Mesendoderm (in vitro differentiated cells): ENCODE data around the gene TMPRSS9. TPM values are rescaled to one million over a fixed set of nuclear protein-coding genes. Genes with fewer than 3 reads are reported as not detected.

Experiments
- DNase-seq: peaks from one replicate; pipeline ENCODE4 v3.0.0; 2013
- H2AK5ac ChIP-seq: 2 replicates; pipeline ENCODE4 v1.6.1; 2013; ENCODE audit warnings: low read length, inconsistent platforms
- H2BK120ac ChIP-seq: 2 replicates; pipeline ENCODE4 v1.6.1; 2013; ENCODE audit warnings: low read depth, mild to moderate bottlenecking, low read length, moderate library complexity, mixed read lengths
- H2BK15ac ChIP-seq: replicated peaks from 2 replicates; pipeline ENCODE4 v1.6.1; 2013; ENCODE audit warnings: low read depth, mild to moderate bottlenecking, moderate library complexity
- H2BK5ac ChIP-seq: 2 replicates; pipeline ENCODE4 v1.6.1; 2013; ENCODE audit warnings: low read length, inconsistent platforms
- H3K18ac ChIP-seq: 2 replicates; pipeline ENCODE4 v1.6.1; 2013; ENCODE audit warnings: mild to moderate bottlenecking, low read length, mixed read lengths
- H3K23ac ChIP-seq: one replicate; pipeline ENCODE4 v1.6.1; 2013; ENCODE audit warnings: low read length
- H3K27ac ChIP-seq: 2 replicates; pipeline ENCODE4 v1.5.1; 2013; ENCODE audit warnings: low read depth, mild to moderate bottlenecking, inconsistent platforms, low read length, moderate library complexity
- H3K27me3 ChIP-seq: 2 replicates; pipeline ENCODE4 v1.6.1; 2013; ENCODE audit warnings: low read length, control low read depth, mild to moderate bottlenecking, inconsistent platforms; ENCODE audit not compliant: insufficient read depth, poor library complexity
- H3K36me3 ChIP-seq: 2 replicates; pipeline ENCODE4 v1.6.1; 2013; ENCODE audit warnings: low read length, inconsistent platforms; ENCODE audit not compliant: control insufficient read depth, insufficient read depth
- H3K4ac ChIP-seq: one replicate; pipeline ENCODE4 v1.6.1; 2013; ENCODE audit warnings: low read depth, mild to moderate bottlenecking, low read length, moderate library complexity
- H3K4me1 ChIP-seq: 2 replicates; pipeline ENCODE4 v1.6.1; 2013; ENCODE audit warnings: low read depth, low read length, inconsistent platforms; ENCODE audit not compliant: control insufficient read depth
- H3K4me2 ChIP-seq: 2 replicates; pipeline ENCODE4 v1.6.1; 2013; ENCODE audit warnings: low read length
- H3K4me3 ChIP-seq: 2 replicates; pipeline ENCODE4 v1.5.1; 2013; ENCODE audit warnings: mild to moderate bottlenecking, low read length
- H3K56ac ChIP-seq: one replicate; pipeline ENCODE4 v1.6.1; 2013; ENCODE audit warnings: low read length
- H3K79me1 ChIP-seq: 2 replicates; pipeline ENCODE4 v1.6.1; 2013; ENCODE audit warnings: low read length, inconsistent platforms
- H3K79me2 ChIP-seq: 2 replicates; pipeline ENCODE4 v1.6.1; 2013; ENCODE audit warnings: mild to moderate bottlenecking, low read length; ENCODE audit not compliant: control insufficient read depth, insufficient read depth
- H3K9ac ChIP-seq: 2 replicates; pipeline ENCODE4 v1.6.1; 2013; ENCODE audit warnings: low read length, inconsistent platforms
- H4K5ac ChIP-seq: one replicate; pipeline ENCODE4 v1.6.1; 2013; ENCODE audit warnings: low read length
- H4K8ac ChIP-seq: one replicate; pipeline ENCODE4 v1.6.1; 2013; ENCODE audit warnings: low read depth, mild to moderate bottlenecking, control low read depth, low read length, moderate library complexity
- WGBS: extraction: QIAGEN DNeasy Blood & Tissue Kit; methylation state at CpG from one replicate; pipeline ENCODE4 v1.1.7; 2013; ENCODE audit warnings: low lambda C conversion rate, missing lambda C conversion rate; ENCODE audit not compliant: insufficient coverage; ENCODE audit errors: extremely low coverage; 5-methylcytosine and 5-hydroxymethylcytosine counted together
- polyA plus RNA-seq, 2 experiments: library from polyadenylated mRNA; stranded (reverse); fragments of 200-250 nt; gene quantifications; one replicate each; pipeline ENCODE4 v1.2.3, GENCODE V29; 2013

Gene TMPRSS9
- 0.04 TPM for polyA plus RNA-seq (2013, experiment 1 of 2)
- 0.04 TPM for polyA plus RNA-seq (2013, experiment 2 of 2)

DNA sequence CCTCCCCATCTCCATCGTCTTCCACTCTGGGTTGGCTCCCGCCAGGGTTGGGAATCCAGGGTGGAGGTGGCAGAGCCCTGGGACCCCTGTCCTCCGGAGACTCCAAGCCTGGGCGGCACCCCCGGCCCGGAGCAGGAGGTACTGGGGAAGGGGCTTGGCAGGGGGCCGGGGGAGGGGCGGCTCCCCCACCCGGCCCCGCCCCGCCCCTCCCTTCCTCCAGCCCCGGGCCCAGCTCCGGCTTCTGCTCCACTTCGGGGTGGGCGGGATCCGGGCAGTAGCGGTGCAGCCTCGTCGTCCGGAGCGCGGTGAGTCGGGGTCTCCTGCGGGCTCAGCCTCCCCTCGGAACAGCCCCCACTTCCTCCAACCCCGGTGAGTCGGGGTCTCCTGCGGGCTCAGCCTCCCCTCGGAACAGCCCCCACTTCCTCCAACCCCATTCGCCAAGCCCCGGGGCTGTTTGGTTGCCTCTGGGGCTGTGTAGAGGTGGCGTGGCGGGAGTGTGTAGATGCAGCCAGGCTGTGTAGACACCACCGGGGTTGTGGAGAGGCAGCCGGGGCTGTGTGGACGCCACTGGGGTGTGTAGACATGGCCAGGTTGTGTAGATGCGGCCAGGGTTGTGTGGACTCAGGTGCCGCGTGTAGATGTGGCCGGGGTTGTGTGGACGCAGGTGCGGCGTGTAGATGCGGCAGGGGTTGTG lies at the start of gene TMPRSS9:
TMPRSS9 (plus strand) TSS at position 274 of the 694 bp plus-strand sequence. CDS start 29,521 bp downstream, outside the sequence.
- H3K18ac ChIP-seq = no peak within 1 kb of the TSS
- H3K4me1 ChIP-seq = no peaks in the 10 kb centered on the region
- no peaks in the 10 kb centered on the region for H3K36me3 ChIP-seq
- no CpG with 5 or more reads among the region's 44 CpGs for WGBS
- H3K4me3 ChIP-seq = no peak within 1 kb of the TSS
- H3K23ac ChIP-seq = peak within 1 kb of the TSS; percentile 6
- no peaks in the 10 kb centered on the region for H3K79me2 ChIP-seq
- H4K8ac ChIP-seq = no peak within 1 kb of the TSS
- H3K9ac ChIP-seq = no peak within 1 kb of the TSS
- no peaks in the 10 kb centered on the region for H3K27me3 ChIP-seq
- H2AK5ac ChIP-seq = no peak within 1 kb of the TSS
- no peak for DNase-seq
- no peak within 1 kb of the TSS for H2BK15ac ChIP-seq
- H2BK5ac ChIP-seq = no peak within 1 kb of the TSS
- H3K79me1 ChIP-seq = no peaks in the 10 kb centered on the region
- H3K56ac ChIP-seq = no peak within 1 kb of the TSS
- no peak within 1 kb of the TSS for H2BK120ac ChIP-seq
- no peak within 1 kb of the TSS for H3K27ac ChIP-seq
- H4K5ac ChIP-seq = no peak within 1 kb of the TSS
- H3K4ac ChIP-seq = no peak within 1 kb of the TSS
- H3K4me2 ChIP-seq = no peak within 1 kb of the TSS

DNA sequence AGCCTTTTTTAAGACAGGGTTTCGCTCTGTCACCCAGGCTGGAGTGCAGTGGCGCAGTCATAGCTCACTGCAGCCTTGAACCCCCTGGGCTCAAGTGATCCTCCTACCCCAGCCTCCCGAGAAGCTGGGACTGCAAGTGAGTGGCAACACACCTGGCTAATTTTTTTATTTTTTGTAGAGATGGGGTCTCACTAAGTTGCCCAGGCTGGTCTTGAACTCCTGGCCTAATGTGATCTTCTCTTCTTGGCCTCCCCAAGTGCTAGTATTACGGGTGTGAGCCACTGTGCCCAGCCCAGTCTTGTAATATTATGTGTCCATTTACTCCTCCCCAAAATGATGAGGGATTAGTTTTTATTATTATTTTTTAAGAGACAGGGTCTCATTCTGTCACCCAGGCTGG lies 49.0 kb upstream of the TMPRSS9 start:
- DNase-seq = no peak
- peaks cover 9% of the 10 kb centered on the region for H3K27me3 ChIP-seq
- H3K9ac ChIP-seq = no peak overlapping the region
- no peak overlapping the region for H2BK5ac ChIP-seq
- H3K4me1 ChIP-seq = no peaks in the 10 kb centered on the region
- no peak overlapping the region for H4K5ac ChIP-seq
- H2BK120ac ChIP-seq = no peak overlapping the region
- H3K36me3 ChIP-seq = no peaks in the 10 kb centered on the region
- WGBS = no CpG with 5 or more reads among the region's 4 CpGs
- no peaks in the 10 kb centered on the region for H3K79me2 ChIP-seq
- no peak overlapping the region for H3K4me3 ChIP-seq
- H3K4ac ChIP-seq = no peak overlapping the region
- H2BK15ac ChIP-seq = no peak overlapping the region
- H3K56ac ChIP-seq = no peak overlapping the region
- no peaks in the 10 kb centered on the region for H3K79me1 ChIP-seq
- no peak overlapping the region for H4K8ac ChIP-seq
- H3K4me2 ChIP-seq = no peak overlapping the region
- no peak overlapping the region for H3K23ac ChIP-seq
- H2AK5ac ChIP-seq = no peak overlapping the region
- H3K18ac ChIP-seq = no peak overlapping the region
- no peak overlapping the region for H3K27ac ChIP-seq

DNA sequence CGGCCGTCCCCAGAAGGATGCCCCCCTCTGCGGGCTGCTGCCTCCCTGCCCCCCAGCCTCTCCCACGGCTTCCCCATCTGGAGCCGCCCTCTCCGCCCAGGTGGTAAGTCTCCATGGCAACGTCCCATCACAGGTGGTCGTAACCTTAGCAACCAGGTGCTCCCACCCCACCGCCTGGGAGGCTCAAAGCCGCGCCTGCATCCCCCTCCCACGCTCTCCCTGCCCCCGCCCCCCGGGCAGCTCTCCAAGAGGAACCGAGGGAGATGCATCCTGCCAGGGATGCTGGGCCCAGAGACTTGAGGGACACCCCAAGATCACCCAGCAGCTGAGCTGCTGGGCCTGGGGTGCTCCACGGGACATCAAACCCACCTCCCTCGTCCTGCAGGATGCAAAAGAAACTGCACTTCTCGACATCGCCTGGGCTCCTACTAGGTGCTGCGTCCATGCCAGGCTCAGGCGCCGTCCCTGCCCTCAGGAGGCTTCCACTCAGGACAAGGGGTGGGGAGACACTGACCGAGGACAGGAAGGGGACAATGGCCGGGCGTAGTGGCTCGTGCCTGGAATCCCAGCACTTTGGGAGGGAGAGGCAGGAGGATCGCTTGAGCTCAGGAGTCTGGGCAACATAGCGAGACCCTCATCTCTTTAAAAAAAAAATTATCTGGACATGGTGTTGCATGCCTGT lies 47.1 kb upstream of the TMPRSS9 start:
- Histone ChIP-seq H2AK5ac (no peak overlapping the region), H3K4me2 (no peak overlapping the region), H3K4ac (no peak overlapping the region), H3K79me1 (no peaks in the 10 kb centered on the region), H4K8ac (no peak overlapping the region), H3K79me2 (no peaks in the 10 kb centered on the region), H3K9ac (no peak overlapping the region), H3K4me1 (no peaks in the 10 kb centered on the region), H3K23ac (no peak overlapping the region), H2BK120ac (no peak overlapping the region), H3K18ac (no peak overlapping the region), H2BK15ac (no peak overlapping the region), H3K27me3 (peaks cover 5% of the 10 kb centered on the region), H3K56ac (no peak overlapping the region), H4K5ac (no peak overlapping the region), H3K27ac (no peak overlapping the region), H3K4me3 (no peak overlapping the region), H3K36me3 (no peaks in the 10 kb centered on the region), H2BK5ac (no peak overlapping the region)
- peak; percentile 45 for DNase-seq
- WGBS = no CpG with 5 or more reads among the region's 28 CpGs

DNA sequence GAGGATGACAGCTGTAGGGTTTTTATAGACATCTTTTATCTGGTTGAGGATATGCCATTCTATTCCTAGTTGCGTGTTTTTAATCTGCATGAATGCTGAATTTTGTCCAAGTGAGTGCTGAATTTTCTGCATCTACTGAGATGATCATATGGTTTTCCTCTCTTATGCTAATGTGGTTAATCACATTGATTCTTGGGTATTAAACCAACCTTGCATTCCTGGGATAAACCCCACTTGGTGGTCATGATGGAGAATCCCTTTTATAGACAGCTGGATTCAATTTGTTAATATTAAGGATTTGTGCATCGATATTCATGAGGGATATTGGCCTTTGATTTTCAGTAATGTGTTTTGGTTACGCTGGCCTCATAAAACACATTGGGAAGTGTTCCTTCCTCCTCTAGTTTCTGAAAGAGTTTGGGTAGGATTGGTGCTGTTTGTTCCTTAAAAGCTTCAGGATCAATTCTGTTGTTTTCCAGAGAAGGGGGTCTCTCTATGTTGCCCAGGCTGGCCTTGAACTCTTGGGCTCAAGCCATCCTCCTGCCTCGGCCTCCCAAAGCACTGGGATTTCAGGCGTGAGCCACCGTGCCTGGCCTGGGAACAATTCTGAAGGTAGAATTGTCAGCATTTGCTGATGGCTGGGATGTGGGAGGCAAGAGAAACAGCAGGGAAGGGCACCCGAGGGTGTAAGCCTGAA lies 44.8 kb upstream of the TMPRSS9 start:
- Histone ChIP-seq H3K56ac (no peak overlapping the region), H3K4me2 (no peak overlapping the region), H3K9ac (no peak overlapping the region), H3K18ac (no peak overlapping the region), H2BK120ac (no peak overlapping the region), H3K4me3 (no peak overlapping the region), H2BK5ac (no peak overlapping the region), H3K23ac (no peak overlapping the region), H3K79me2 (no peaks in the 10 kb centered on the region), H3K27ac (no peak overlapping the region), H3K4ac (no peak overlapping the region), H4K5ac (no peak overlapping the region), H3K27me3 (no peaks in the 10 kb centered on the region), H3K4me1 (no peaks in the 10 kb centered on the region), H4K8ac (no peak overlapping the region), H2BK15ac (no peak overlapping the region), H3K36me3 (no peaks in the 10 kb centered on the region), H3K79me1 (no peaks in the 10 kb centered on the region), H2AK5ac (no peak overlapping the region)
- DNase-seq = no peak
- WGBS = no CpG with 5 or more reads among the region's 7 CpGs

DNA sequence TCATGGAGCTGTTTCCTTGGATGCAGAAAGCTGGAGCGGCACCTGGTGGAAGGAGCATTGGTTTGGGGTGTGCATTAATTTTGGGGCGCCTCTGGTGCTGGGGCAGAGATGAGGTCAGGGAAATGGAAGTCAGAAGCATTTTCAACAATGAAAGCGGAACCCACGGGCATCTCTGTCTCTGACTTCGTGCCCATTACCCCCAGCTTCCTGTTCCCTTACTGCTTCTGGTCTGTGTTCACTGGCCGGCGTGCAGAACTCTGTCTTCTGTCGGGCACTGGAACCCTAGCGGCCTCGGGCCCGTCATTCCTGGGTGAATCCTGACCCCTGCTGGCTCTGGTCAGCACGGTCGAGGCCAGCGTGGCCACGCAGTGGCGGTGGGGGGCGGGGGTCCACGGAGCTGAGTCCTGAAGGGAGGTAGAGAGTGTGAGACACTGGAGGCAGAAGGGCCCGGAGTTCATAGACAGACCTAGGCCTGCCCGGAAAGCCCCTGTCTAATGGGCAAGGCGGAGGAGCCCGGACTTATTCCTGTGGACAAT lies 44.2 kb upstream of the TMPRSS9 start:
- Histone ChIP-seq H3K9ac (no peak overlapping the region), H3K18ac (no peak overlapping the region), H2AK5ac (no peak overlapping the region), H3K4me2 (no peak overlapping the region), H3K79me1 (no peaks in the 10 kb centered on the region), H3K56ac (no peak overlapping the region), H3K4me3 (no peak overlapping the region), H3K4ac (no peak overlapping the region), H3K27me3 (no peaks in the 10 kb centered on the region), H3K23ac (no peak overlapping the region), H2BK15ac (no peak overlapping the region), H3K4me1 (no peaks in the 10 kb centered on the region), H4K5ac (no peak overlapping the region), H4K8ac (no peak overlapping the region), H3K79me2 (no peaks in the 10 kb centered on the region), H3K36me3 (no peaks in the 10 kb centered on the region), H2BK120ac (no peak overlapping the region), H3K27ac (no peak overlapping the region), H2BK5ac (no peak overlapping the region)
- WGBS = no CpG with 5 or more reads among the region's 22 CpGs
- DNase-seq = peak; percentile 68
